ENCODE data around the gene BSG. TPM values are rescaled to one million over a fixed set of nuclear protein-coding genes. Genes with fewer than 3 reads are reported as not detected.
"Not testable (repeated sequence)": the region's sequence is repeated elsewhere in the genome, so short reads cannot be mapped to it uniquely, and the experiment has no call there.

The BSG gene
- polyA plus RNA-seq, 1 donor from 2014 or later = 209 TPM

GRCh38 chr19:601790-602189 lies 29.4 kb downstream of the BSG start:
- Histone ChIP-seq H3K9me3 (ENCODE audit: low read length) (no peaks in the 10 kb centered on the region), H3K4me3 (ENCODE audit: low read length) (no peak overlapping the region), H3K9me2 (ENCODE audit: insufficient read depth, low read length) (no peaks in the 10 kb centered on the region), H3K27me3 (ENCODE audit: insufficient read depth, low read depth, low read length) (no peaks in the 10 kb centered on the region), H3K36me3 (ENCODE audit: insufficient read depth, low read length) (no peaks in the 10 kb centered on the region), H3K9ac (ENCODE audit: low read length) (no peak overlapping the region), H3K27ac (ENCODE audit: low read length) (no peak overlapping the region), H3F3A (ENCODE audit: insufficient read depth, low read length, poor library complexity, severe bottlenecking) (no peaks in the 10 kb centered on the region), H4K20me1 (ENCODE audit: insufficient read depth) (no peaks in the 10 kb centered on the region), H3K4me2 (ENCODE audit: low read length) (no peak overlapping the region), H3K79me2 (replicated peaks; ENCODE audit: insufficient read depth, low read length) (no peaks in the 10 kb centered on the region), H2AFZ (ENCODE audit: low read depth, low read length) (no peak overlapping the region)
- TF ChIP-seq RAD21 (conservative IDR thresholded peaks at IDR 0.05) (no peak), EZH2 (IDR thresholded peaks at IDR 0.05; ENCODE audit: borderline replicate concordance, insufficient read depth, low read length, poor library complexity, severe bottlenecking) (no peak), REST (IDR thresholded peaks at IDR 0.05; ENCODE audit: borderline replicate concordance) (no peak), TAF1 (IDR thresholded peaks at IDR 0.05; ENCODE audit: low read depth) (no peak), EP300 (conservative IDR thresholded peaks at IDR 0.05; ENCODE audit: poor library complexity, severe bottlenecking) (no peak), MXI1 (conservative IDR thresholded peaks at IDR 0.05; ENCODE audit: poor library complexity, severe bottlenecking) (no peak), CTCF (IDR thresholded peaks at IDR 0.05; ENCODE audit: poor library complexity, severe bottlenecking) (no peak), POLR2AphosphoS5 (IDR thresholded peaks at IDR 0.05) (no peak), SMC3 (conservative IDR thresholded peaks at IDR 0.05; ENCODE audit: poor library complexity) (no peak)

DNA sequence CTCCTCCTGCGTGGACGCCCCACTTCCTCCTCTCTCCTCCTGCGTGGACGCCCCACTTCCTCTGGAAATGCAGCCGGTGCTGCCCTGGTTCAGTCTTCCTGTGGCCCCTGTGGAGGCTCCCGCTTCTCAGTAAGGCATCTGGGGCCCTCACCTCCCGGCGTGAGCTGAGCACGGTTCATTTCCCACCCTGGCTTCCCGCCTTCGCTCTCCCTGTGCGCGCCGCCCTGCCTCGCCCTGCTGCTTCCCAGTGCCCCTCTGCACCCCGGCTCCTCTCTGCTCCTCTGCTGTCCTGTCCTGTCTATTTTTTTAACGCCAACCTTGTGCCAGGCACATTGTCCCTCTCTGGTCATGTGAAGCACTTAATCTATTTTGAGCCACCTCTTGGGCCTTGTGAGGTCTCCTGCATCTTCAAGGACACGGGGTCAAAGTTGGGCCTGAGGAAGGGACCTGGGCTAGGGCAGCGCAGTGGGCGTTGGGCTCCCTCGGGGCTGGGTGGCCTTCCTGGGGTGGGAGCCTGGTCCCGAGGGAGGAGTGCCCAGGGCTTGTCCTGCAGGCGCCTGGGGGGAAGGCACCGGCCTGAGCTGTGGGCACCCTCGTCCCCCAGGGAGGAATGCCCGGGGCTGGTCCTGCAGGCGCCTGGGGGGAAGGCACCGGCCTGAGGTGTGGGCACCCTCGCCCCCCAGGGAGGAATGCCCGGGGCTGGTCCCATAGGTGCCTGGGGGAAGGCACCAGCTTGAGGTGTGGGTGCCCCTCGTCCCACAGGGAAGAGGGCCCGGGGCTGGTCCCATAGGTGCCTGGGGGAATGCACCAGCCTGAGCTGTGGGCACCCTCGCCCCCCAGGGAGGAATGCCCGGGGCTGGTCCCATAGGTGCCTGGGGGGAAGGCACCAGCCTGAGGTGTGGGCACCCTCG lies 30.2 kb downstream of the BSG start:
- no peak overlapping the region for H3K27ac ChIP-seq (ENCODE audit: low read length)
- TF ChIP-seq REST (IDR thresholded peaks at IDR 0.05; ENCODE audit: borderline replicate concordance) = no peak
- TF ChIP-seq TAF1 (IDR thresholded peaks at IDR 0.05; ENCODE audit: low read depth) = no peak
- TF ChIP-seq SMC3 (conservative IDR thresholded peaks at IDR 0.05; ENCODE audit: poor library complexity) = no peak
- no peak for TF ChIP-seq EP300 (conservative IDR thresholded peaks at IDR 0.05; ENCODE audit: poor library complexity, severe bottlenecking)
- no peak for TF ChIP-seq MXI1 (conservative IDR thresholded peaks at IDR 0.05; ENCODE audit: poor library complexity, severe bottlenecking)
- no peak for TF ChIP-seq RAD21 (conservative IDR thresholded peaks at IDR 0.05)
- TF ChIP-seq POLR2AphosphoS5 (IDR thresholded peaks at IDR 0.05) = no peak
- no peak for TF ChIP-seq CTCF (IDR thresholded peaks at IDR 0.05; ENCODE audit: poor library complexity, severe bottlenecking)
- TF ChIP-seq EZH2 (IDR thresholded peaks at IDR 0.05; ENCODE audit: borderline replicate concordance, insufficient read depth, low read length, poor library complexity, severe bottlenecking) = no peak
- no peaks in the 10 kb centered on the region for H3K36me3 ChIP-seq (ENCODE audit: insufficient read depth, low read length)
- H3K4me2 ChIP-seq (ENCODE audit: low read length) = no peak overlapping the region
- no peak overlapping the region for H3K4me3 ChIP-seq (ENCODE audit: low read length)
- H3K9me2 ChIP-seq (ENCODE audit: insufficient read depth, low read length) = no peaks in the 10 kb centered on the region
- no peaks in the 10 kb centered on the region for H4K20me1 ChIP-seq (ENCODE audit: insufficient read depth)
- H2AFZ ChIP-seq (ENCODE audit: low read depth, low read length) = no peak overlapping the region
- no peaks in the 10 kb centered on the region for H3K79me2 ChIP-seq (replicated peaks; ENCODE audit: insufficient read depth, low read length)
- no peak overlapping the region for H3K9ac ChIP-seq (ENCODE audit: low read length)
- no peaks in the 10 kb centered on the region for H3K27me3 ChIP-seq (ENCODE audit: insufficient read depth, low read depth, low read length)
- H3K9me3 ChIP-seq (ENCODE audit: low read length) = no peaks in the 10 kb centered on the region
- H3F3A ChIP-seq (ENCODE audit: insufficient read depth, low read length, poor library complexity, severe bottlenecking) = no peaks in the 10 kb centered on the region

GRCh38 chr19:603302-603639 lies 30.9 kb downstream of the BSG start:
- H3K9me2 ChIP-seq (ENCODE audit: insufficient read depth, low read length); H3K27ac ChIP-seq (ENCODE audit: low read length): not testable (repeated sequence)

More at GRCh38 chr19:603302-603639, 30.9 kb downstream of the BSG start:
- not testable (repeated sequence) for H3K79me2 ChIP-seq (replicated peaks; ENCODE audit: insufficient read depth, low read length); H2AFZ ChIP-seq (ENCODE audit: low read depth, low read length); H3K4me2 ChIP-seq (ENCODE audit: low read length); H3F3A ChIP-seq (ENCODE audit: insufficient read depth, low read length, poor library complexity, severe bottlenecking); H4K20me1 ChIP-seq (ENCODE audit: insufficient read depth); H3K9ac ChIP-seq (ENCODE audit: low read length); H3K36me3 ChIP-seq (ENCODE audit: insufficient read depth, low read length); H3K9me3 ChIP-seq (ENCODE audit: low read length); H3K27me3 ChIP-seq (ENCODE audit: insufficient read depth, low read depth, low read length); H3K4me3 ChIP-seq (ENCODE audit: low read length)

All from neural cell (in vitro differentiated cells).